HG02610 (cell line): Measurements from ENCODE around the gene DICER1.

Source experiments
- ATAC-seq: cut with Tn5 transposase; IDR thresholded peaks from one replicate; pipeline ENCODE4 v1.9.1; 2021; ENCODE audit warnings: mild to moderate bottlenecking, moderate library complexity; ENCODE audit not compliant: unreplicated experiment

Gene DICER1

GRCh38 chr14:95063391-95063790, 93.9 kb downstream of the DICER1 start:
- ATAC-seq, result no peak

GRCh38 chr14:95062946-95063345, 94.4 kb downstream of the DICER1 start:
- ATAC-seq, result no peak

GRCh38 chr14:95062220-95062619, 95.1 kb downstream of the DICER1 start:
- ATAC-seq, result no peak

GRCh38 chr14:95061317-95062093, 95.8 kb downstream of the DICER1 start:
- ATAC-seq, result no peak

GRCh38 chr14:95059126-95059525, 98.2 kb downstream of the DICER1 start:
- no peak for ATAC-seq

GRCh38 chr14:95058491-95058890, 98.8 kb downstream of the DICER1 start:
- no peak for ATAC-seq

- no peak for ATAC-seq
These were observed 99.5 kb downstream of the DICER1 start for GRCh38 chr14:95057851-95058250.

GRCh38 chr14:95057147-95057546, 100.2 kb downstream of the DICER1 start:
- no peak for ATAC-seq

- ATAC-seq, result no peak
These were observed 100.9 kb downstream of the DICER1 start for GRCh38 chr14:95056476-95056875.

- ATAC-seq, result no peak
These were observed 102.0 kb downstream of the DICER1 start for GRCh38 chr14:95055318-95055717.

GRCh38 chr14:95054346-95055280, 102.7 kb downstream of the DICER1 start:
- no peak for ATAC-seq

GRCh38 chr14:95052016-95052585, 105.2 kb downstream of the DICER1 start:
- ATAC-seq, result no peak

- ATAC-seq, result no peak
These were observed 107.4 kb downstream of the DICER1 start for GRCh38 chr14:95049952-95050351.

GRCh38 chr14:95048771-95049312, 108.5 kb downstream of the DICER1 start:
- ATAC-seq, result no peak

- ATAC-seq, result no peak
These were observed 109.6 kb downstream of the DICER1 start for GRCh38 chr14:95047754-95048153.

GRCh38 chr14:95046711-95047681, 110.3 kb downstream of the DICER1 start:
- ATAC-seq, result no peak

GRCh38 chr14:95045836-95046430, 111.4 kb downstream of the DICER1 start:
- no peak for ATAC-seq

GRCh38 chr14:95045106-95045701, 112.1 kb downstream of the DICER1 start:
- ATAC-seq, result no peak

- ATAC-seq, result no peak
These were observed 112.7 kb downstream of the DICER1 start for GRCh38 chr14:95044463-95045105.
